Lower leg skin (tissue), 3 donors: Measurements from ENCODE around the gene MTCH1.

Experiments used
- POLR2A ChIP-seq, 2 donors: fragments of 450-650 bp; IDR thresholded peaks; one replicate each; pipeline ENCODE4 v1.6.1; 2016 to 2017; ENCODE audit warnings: antibody characterized with exemption in 2 of 2, mild to moderate bottlenecking in 1 of 2, moderate library complexity in 1 of 2
- TF ChIP-seq, protein P1 (sequence below), 3 donors: fragments of 450-650 bp; IDR thresholded peaks; one replicate each; pipeline ENCODE4 v1.5.1; 2016; ENCODE audit warnings: antibody characterized with exemption in 3 of 3, mild to moderate bottlenecking in 3 of 3, moderate library complexity in 2 of 3

DNA sequence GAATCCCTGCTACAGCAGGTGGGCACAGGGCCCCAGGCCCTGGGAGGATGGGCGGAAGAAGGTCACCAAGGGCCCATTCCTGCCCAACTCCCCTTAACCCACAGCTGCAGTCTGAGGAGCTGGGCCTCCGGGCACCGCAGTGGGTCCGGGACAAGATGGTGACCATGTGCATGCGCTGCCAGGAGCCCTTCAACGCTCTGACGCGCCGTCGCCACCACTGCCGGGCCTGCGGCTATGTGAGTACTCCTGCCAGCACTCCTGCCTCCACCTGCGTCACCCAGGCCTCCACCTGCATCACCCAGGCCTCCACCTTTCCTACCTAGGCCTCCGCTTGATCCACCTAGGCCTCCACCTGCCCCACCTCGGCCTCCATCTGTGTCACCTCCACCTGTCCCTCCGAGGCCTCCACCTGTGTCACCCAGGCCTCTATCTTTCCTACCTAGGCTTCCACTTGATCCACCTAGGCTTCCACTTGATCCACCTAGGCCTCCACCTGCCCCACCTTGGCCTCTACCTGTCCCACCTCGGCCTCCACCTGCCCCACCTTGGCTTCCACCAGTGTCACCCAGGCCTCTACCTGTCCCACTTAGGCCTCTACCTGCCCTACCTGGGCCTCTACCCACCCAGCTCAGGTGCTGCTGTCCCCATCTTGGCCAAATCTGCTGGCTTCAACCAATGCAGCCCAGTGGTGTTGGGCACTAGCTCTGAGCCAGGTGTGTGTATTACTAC lies 36.3 kb upstream of the MTCH1 start:
- TF ChIP-seq, protein P1, sequence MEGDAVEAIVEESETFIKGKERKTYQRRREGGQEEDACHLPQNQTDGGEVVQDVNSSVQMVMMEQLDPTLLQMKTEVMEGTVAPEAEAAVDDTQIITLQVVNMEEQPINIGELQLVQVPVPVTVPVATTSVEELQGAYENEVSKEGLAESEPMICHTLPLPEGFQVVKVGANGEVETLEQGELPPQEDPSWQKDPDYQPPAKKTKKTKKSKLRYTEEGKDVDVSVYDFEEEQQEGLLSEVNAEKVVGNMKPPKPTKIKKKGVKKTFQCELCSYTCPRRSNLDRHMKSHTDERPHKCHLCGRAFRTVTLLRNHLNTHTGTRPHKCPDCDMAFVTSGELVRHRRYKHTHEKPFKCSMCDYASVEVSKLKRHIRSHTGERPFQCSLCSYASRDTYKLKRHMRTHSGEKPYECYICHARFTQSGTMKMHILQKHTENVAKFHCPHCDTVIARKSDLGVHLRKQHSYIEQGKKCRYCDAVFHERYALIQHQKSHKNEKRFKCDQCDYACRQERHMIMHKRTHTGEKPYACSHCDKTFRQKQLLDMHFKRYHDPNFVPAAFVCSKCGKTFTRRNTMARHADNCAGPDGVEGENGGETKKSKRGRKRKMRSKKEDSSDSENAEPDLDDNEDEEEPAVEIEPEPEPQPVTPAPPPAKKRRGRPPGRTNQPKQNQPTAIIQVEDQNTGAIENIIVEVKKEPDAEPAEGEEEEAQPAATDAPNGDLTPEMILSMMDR (IDR thresholded peaks at IDR 0.05) = no peak
- no peak for TF ChIP-seq POLR2A (IDR thresholded peaks at IDR 0.05)
